Activated CD4-positive, alpha-beta T cell treated with anti-CD3 and anti-CD28 coated beads for 1 hour (primary cell): ENCODE results near the gene SLCO2B1.

ENCODE experiments used
- DNase-seq: peaks from one replicate; pipeline ENCODE4 v3.0.0-alpha.2; 2020

The SLCO2B1 gene

DNA sequence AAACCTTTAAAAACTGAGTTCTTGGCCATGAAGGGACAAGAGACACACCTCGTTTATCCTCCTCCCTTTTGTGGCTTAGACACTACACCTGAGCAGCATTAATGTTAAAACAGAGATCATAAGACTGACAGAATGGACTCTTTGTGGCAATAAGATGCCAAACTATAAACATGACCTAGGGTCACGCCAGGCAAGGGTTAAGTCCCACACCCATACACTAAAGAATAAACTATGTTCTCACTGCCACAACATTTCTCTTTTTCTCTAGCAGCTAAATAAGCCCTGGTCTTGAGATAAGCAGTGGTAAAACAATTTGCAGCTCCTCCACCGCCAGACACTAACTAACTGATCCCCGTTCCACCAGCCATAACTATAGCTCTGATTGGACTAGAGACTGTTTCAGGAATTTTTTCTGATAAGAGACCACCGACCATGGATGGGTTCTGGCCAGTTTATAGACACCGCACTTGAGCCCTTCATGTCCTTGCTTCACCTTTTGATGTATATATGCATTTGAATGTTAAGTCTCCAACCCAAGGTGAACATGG, 4.9 kb upstream of the SLCO2B1 start:
- DNase-seq = no peak

GRCh38 chr11:75146711-75147110, 4.2 kb upstream of the SLCO2B1 start:
- DNase-seq = no peak

- DNase-seq = no peak
Measured at GRCh38 chr11:75147191-75147874, 3.6 kb upstream of the SLCO2B1 start.

- DNase-seq = no peak
Measured at GRCh38 chr11:75147875-75148263, 3.0 kb upstream of the SLCO2B1 start.

- DNase-seq = no peak
Measured at GRCh38 chr11:75148436-75148983, 2.4 kb upstream of the SLCO2B1 start.

- DNase-seq = no peak
Measured at GRCh38 chr11:75149766-75150465, 991 bp upstream of the SLCO2B1 start.

GRCh38 chr11:75151346-75152047, 590 bp downstream of the SLCO2B1 start:
- no peak for DNase-seq

GRCh38 chr11:75152090-75152489, 1.2 kb downstream of the SLCO2B1 start:
- DNase-seq = no peak

- DNase-seq = no peak
Measured at GRCh38 chr11:75152651-75153427, 1.9 kb downstream of the SLCO2B1 start.

GRCh38 chr11:75154646-75155569, 4.0 kb downstream of the SLCO2B1 start:
- no peak for DNase-seq

DNA sequence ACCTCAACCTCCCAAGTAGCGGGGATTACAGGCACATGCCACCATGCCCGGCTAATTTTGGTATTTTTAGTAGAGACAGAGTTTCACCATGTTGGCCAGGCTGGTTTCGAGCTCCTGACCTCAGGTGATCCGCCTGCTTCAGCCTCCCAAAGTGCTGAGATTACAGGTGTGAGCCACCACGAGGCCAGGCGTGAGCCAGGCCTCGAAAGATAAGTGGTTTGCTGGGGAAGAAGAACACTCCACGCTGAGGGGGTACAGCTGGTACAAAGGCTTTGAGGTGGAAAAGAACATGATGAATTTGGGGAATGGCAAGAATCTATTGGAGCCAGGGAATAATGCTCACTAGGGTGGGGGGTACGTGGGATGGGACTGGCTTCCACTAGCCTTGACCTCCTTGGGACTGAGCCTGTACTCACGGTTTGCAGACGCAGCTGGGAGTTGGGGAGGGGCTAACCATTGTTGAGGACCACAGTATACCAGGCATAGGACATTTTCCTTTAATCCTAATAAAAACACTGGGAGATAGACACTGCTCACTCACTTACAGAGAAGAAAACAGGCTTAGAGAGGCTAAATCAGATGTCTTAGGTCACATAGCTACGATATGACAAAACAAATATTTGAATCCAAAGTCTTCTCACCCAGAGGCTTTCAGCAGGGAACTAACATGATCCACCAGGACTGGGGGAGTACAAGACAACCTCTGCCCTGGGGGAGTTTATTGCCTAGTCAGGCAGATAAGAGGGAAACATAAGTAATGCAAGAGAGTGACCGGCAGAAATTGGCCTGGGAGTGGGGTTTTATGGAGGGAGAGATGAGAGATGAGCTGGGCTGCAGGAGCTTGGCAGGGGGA, 4.9 kb downstream of the SLCO2B1 start:
- DNase-seq = no peak

DNA sequence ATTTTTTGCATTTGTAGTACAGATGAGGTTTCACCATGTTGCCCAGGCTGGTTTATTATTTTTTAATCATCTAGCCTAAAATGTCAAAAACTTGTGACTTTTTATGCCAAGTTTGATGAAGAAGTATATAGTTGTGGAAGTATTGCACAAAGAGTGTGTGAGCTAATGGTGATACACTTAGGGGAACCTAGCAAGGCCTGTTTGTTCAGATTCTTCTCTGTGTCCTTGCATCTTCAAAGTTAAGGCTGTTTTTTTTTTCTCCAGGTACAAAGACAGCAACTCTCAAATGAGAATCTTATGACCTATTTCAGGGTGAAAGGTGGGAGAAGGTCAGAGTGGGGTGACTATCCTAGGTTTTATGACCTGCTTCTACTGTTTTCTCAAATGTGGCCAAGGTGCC, 7.3 kb downstream of the SLCO2B1 start:
- DNase-seq = no peak

DNA sequence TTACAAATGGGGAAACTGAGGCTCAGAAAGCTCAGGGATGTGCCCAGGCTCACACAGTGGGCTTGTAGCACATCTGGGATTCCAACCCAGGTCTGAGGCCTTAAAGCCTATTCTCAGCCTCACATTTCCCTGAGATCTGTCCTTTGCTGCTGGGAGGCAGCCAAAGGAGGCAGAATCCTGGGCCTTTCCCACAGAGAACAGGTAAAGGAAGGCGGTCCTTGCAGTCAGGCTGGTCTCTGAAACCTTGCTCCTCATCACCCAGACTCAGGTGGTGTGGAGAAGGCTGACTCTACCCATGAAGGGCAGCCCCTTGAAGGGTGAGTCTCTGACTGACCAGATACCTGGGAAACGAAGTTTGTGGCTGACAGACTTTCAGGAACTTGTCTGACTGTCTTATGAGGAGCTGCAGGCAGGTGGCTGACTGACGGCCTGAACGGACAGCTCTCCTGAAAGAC, 7.8 kb downstream of the SLCO2B1 start:
- no peak for DNase-seq

DNA sequence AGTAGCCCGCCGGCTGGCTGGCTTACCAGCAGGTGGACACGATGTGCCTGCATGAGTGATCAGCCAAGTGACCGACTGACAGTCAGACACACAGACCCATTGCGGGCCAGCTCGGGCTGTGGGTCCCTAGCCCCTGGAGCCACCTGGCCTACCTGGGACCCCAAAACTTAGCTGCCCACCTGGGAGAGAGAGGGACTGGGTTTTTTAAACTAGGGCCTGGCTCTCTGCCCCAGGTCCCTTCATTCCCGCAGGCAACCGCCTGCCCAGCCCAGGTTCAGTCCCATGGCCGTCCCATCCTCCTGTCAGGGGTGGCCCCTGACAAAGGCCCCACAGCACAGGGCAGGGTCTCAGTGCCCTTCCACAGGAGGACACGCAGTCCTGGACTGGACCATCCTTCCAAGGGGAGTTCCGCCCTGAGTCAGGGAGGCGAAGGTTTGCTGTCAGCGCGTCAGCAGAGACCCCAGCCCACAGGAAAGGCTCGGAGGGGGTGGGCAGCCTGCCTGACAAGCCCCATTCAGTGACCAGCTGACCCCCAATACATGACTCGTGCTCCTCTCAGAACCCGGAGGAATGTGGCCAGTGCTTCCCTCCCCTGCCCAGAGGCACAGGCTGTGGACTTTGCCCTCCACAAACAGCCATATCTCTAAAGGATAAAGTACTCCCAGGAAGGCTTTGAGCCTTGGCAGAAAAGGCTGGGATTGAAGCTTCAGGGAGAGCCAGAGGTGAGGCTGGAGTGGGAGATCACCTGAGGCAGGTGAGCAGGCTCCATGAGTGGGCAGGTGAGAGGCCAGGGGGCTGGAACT, 8.4 kb downstream of the SLCO2B1 start:
- no peak for DNase-seq

DNA sequence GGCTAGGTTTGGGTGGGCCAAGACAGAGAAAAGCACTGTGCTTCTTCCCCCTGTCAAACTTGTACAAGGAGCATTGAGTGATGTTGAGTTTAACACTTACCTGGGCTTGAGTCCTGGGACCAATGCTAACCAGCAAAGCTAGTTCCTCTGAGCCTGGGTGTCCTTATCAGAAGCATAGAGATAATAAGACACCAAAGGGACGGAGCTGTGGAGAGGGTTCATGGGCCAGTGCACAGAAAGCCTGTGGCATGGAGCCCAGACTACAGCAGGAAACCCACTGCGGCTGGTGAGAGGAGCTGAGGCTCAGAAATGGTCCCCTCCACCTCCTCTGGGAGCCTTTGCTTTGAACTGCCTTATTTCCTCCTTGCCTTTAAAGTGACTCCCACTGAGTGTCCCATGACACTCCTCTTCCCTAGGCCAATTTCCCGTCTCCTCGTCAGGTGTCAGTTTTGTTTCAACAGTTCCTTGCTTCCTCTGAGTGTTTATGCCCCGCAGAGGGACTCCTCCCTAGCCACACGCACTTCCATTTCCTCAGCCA, 9.4 kb downstream of the SLCO2B1 start:
- no peak for DNase-seq

GRCh38 chr11:75160880-75161279, 10.0 kb downstream of the SLCO2B1 start:
- DNase-seq = no peak

GRCh38 chr11:75161506-75162095, 10.7 kb downstream of the SLCO2B1 start:
- DNase-seq = no peak

GRCh38 chr11:75162954-75163353, 12.0 kb downstream of the SLCO2B1 start:
- no peak for DNase-seq
